GM23338 (cell line): ENCODE results near the gene LINGO1. TPM values are rescaled to one million over a fixed set of nuclear protein-coding genes. Genes with fewer than 3 reads are reported as not detected.

Experiments used
- ATAC-seq: fragments of 200-7000 bp; cut with Tn5 transposase; 3 replicates; pipeline ENCODE4 v1.9.1; 2020
- DNase-seq: peaks from one replicate; pipeline ENCODE4 v3.0.0-alpha.2; 2015; ENCODE audit warnings: low spot score
- H2AFZ ChIP-seq: fragments of 200-600 bp; sonication (generic); 2 replicates; pipeline ENCODE4 v1.8.0; 2016; ENCODE audit warnings: antibody characterized with exemption, mild to moderate bottlenecking, moderate library complexity
- H3F3A ChIP-seq: fragments of 200-600 bp; sonication (generic); replicated peaks from 2 replicates; pipeline ENCODE4 v1.8.0; 2017; ENCODE audit warnings: antibody characterized with exemption, mixed run types, low read depth
- H3K27ac ChIP-seq: fragments of 200-600 bp; sonication (generic); 2 replicates; pipeline ENCODE4 v1.6.1; 2016; ENCODE audit warnings: low read depth
- H3K27me3 ChIP-seq: fragments of 200-600 bp; sonication (generic); 2 replicates; pipeline ENCODE4 v1.8.0; 2016; ENCODE audit warnings: mild to moderate bottlenecking, mixed run types, moderate library complexity; ENCODE audit not compliant: insufficient read depth
- H3K36me3 ChIP-seq: fragments of 200-600 bp; sonication (generic); 2 replicates; pipeline ENCODE4 v1.8.0; 2016; ENCODE audit warnings: mild to moderate bottlenecking; ENCODE audit not compliant: insufficient read depth
- H3K4me1 ChIP-seq: fragments of 200-600 bp; sonication (generic); 2 replicates; pipeline ENCODE4 v1.8.0; 2016; ENCODE audit warnings: mild to moderate bottlenecking, moderate library complexity; ENCODE audit not compliant: insufficient read depth
- H3K4me2 ChIP-seq: fragments of 200-600 bp; sonication (generic); 2 replicates; pipeline ENCODE4 v1.7.1; 2017; ENCODE audit warnings: mixed run types
- H3K4me3 ChIP-seq: fragments of 200-600 bp; sonication (generic); 2 replicates; pipeline ENCODE4 v1.6.1; 2016; ENCODE audit warnings: mixed run types
- H3K79me2 ChIP-seq: fragments of 200-600 bp; sonication (generic); replicated peaks from 2 replicates; pipeline ENCODE4 v1.8.0; 2017; ENCODE audit warnings: mild to moderate bottlenecking; ENCODE audit not compliant: insufficient read depth
- H3K9me2 ChIP-seq: fragments of 200-600 bp; sonication (generic); 2 replicates; pipeline ENCODE4 v1.8.0; 2017; ENCODE audit not compliant: insufficient read depth
- H4K20me1 ChIP-seq: fragments of 200-600 bp; sonication (generic); replicated peaks from 2 replicates; pipeline ENCODE4 v1.8.0; 2017; ENCODE audit warnings: mild to moderate bottlenecking; ENCODE audit not compliant: insufficient read depth
- H3K27ac Mint-ChIP-seq: 2 replicates; pipeline ENCODE4 v1.8.0; 2020; ENCODE audit warnings: inconsistent platforms, mild to moderate bottlenecking, moderate library complexity, mixed read lengths
- H3K27me3 Mint-ChIP-seq: 3 replicates; pipeline ENCODE4 v1.8.0; 2022; ENCODE audit warnings: low read depth, mild to moderate bottlenecking, moderate library complexity, mixed read lengths, inconsistent platforms; ENCODE audit not compliant: insufficient read depth, poor library complexity
- H3K36me3 Mint-ChIP-seq: 3 replicates; pipeline ENCODE4 v1.8.0; 2021; ENCODE audit warnings: low read depth, mild to moderate bottlenecking, inconsistent platforms, moderate library complexity, mixed read lengths
- H3K4me1 Mint-ChIP-seq: 3 replicates; pipeline ENCODE4 v1.8.0; 2020; ENCODE audit warnings: mild to moderate bottlenecking, inconsistent platforms, mixed read lengths
- H3K4me3 Mint-ChIP-seq: 3 replicates; pipeline ENCODE4 v1.8.0; 2021; ENCODE audit warnings: moderate library complexity, mild to moderate bottlenecking, inconsistent platforms, mixed read lengths
- H3K9me3 Mint-ChIP-seq: 3 replicates; pipeline ENCODE4 v1.8.0; 2020; ENCODE audit warnings: moderate library complexity, mild to moderate bottlenecking, inconsistent platforms, mixed read lengths
- CREB1 ChIP-seq: fragments of 250-450 bp; sonication (Bioruptor Pico); IDR thresholded peaks from 2 replicates; pipeline ENCODE4 v1.5.0; 2020; ENCODE audit warnings: low read depth, mild to moderate bottlenecking, moderate library complexity
- CTCF ChIP-seq, 2 experiments: fragments of 200-600 bp in 1 of 2; sonication (generic) in 1 of 2; conservative IDR thresholded peaks; 2 replicates each; pipeline versions ENCODE4 v1.5.1 to v1.6.1; 2016 to 2017; ENCODE audit warnings: antibody characterized with exemption in 2 of 2, low read depth in 2 of 2, mild to moderate bottlenecking in 2 of 2, moderate library complexity in 1 of 2
- ETS1 ChIP-seq: IDR thresholded peaks from 2 replicates; pipeline ENCODE4 v1.6.1; 2016; ENCODE audit warnings: antibody characterized with exemption
- EZH2 ChIP-seq: fragments of 200-600 bp; sonication (generic); IDR thresholded peaks from one replicate; pipeline ENCODE4 v1.8.0; 2017; ENCODE audit warnings: antibody characterized with exemption, mild to moderate bottlenecking, low read depth; ENCODE audit not compliant: unreplicated experiment
- EZH2phosphoT487 ChIP-seq: fragments of 200-600 bp; sonication (generic); IDR thresholded peaks from one replicate; pipeline ENCODE4 v1.8.1; 2018; ENCODE audit warnings: antibody characterized with exemption; ENCODE audit not compliant: unreplicated experiment
- JUNB ChIP-seq: IDR thresholded peaks from one replicate; pipeline ENCODE4 v1.6.1; 2016; ENCODE audit warnings: antibody characterized with exemption; ENCODE audit not compliant: unreplicated experiment
- NANOG ChIP-seq: IDR thresholded peaks from 2 replicates; pipeline ENCODE4 v1.6.1; 2016; ENCODE audit warnings: antibody characterized with exemption, borderline replicate concordance
- POLR2AphosphoS5 ChIP-seq: IDR thresholded peaks from 2 replicates; pipeline ENCODE4 v1.6.1; 2016; ENCODE audit warnings: antibody characterized with exemption, low read depth
- REST ChIP-seq: IDR thresholded peaks from one replicate; pipeline ENCODE4 v1.6.1; 2018; ENCODE audit warnings: antibody characterized with exemption; ENCODE audit not compliant: unreplicated experiment
- STAT1 ChIP-seq: IDR thresholded peaks from one replicate; pipeline ENCODE4 v1.6.1; 2016; ENCODE audit warnings: antibody characterized with exemption; ENCODE audit not compliant: unreplicated experiment
- ZNF114 ChIP-seq: fragments of 250-450 bp; sonication (Bioruptor Pico); IDR thresholded peaks from 2 replicates; pipeline ENCODE4 v1.5.0; 2020; ENCODE audit warnings: mild to moderate bottlenecking, moderate library complexity
- ZNF331 ChIP-seq: fragments of 250-450 bp; sonication (Bioruptor Pico); IDR thresholded peaks from 2 replicates; pipeline ENCODE4 v1.5.0; 2020; ENCODE audit warnings: low read depth, mild to moderate bottlenecking, moderate library complexity
- ZNF462 ChIP-seq: fragments of 250-450 bp; sonication (Bioruptor Pico); IDR thresholded peaks from 2 replicates; pipeline ENCODE4 v1.5.0; 2020; ENCODE audit warnings: mild to moderate bottlenecking, moderate library complexity
- polyA plus RNA-seq: library from polyadenylated mRNA; unstranded; fragments of >200 nt; fragmentation: Nextera tagmentation; extraction: Ambion mirVana; gene quantifications from 2 replicates; pipeline ENCODE4 v1.2.1, GENCODE V29; 2016
- total RNA-seq: library from RNA; depleted of rRNA; stranded (reverse); fragments of >200 nt; shearing (Covaris generic); gene quantifications from 2 replicates; pipeline ENCODE4 v1.2.3, GENCODE V29; 2014

The LINGO1 gene
- total and polyA plus RNA-seq, 2 experiments from 2014 or later: 16.9 to 63.1 TPM

GRCh38 chr15:77588126-77588525, 44.6 kb downstream of the LINGO1 start:
- Histone ChIP-seq H3K9me2 (no peaks in the 10 kb centered on the region), H3K4me2 (no peak overlapping the region), H3K36me3 (no peaks in the 10 kb centered on the region), H2AFZ (no peak overlapping the region), H3K4me1 (peaks cover 6% of the 10 kb centered on the region; the same call in 1 of the 2 replicates), H3K27me3 (no peaks in the 10 kb centered on the region), H3F3A (no peaks in the 10 kb centered on the region), H3K27ac (no peak overlapping the region), H3K4me3 (no peak overlapping the region), H4K20me1 (no peaks in the 10 kb centered on the region), H3K79me2 (no peaks in the 10 kb centered on the region)
- no peak for TF ChIP-seq ETS1
- no peak for TF ChIP-seq CREB1
- TF ChIP-seq POLR2AphosphoS5: no peak
- no peak for TF ChIP-seq EZH2phosphoT487
- no peak for TF ChIP-seq REST
- TF ChIP-seq NANOG: no peak
- TF ChIP-seq JUNB: no peak
- TF ChIP-seq CTCF (conservative IDR thresholded peaks at IDR 0.05; ENCODE audit: low read depth in 2 of 2): no peak
- TF ChIP-seq ZNF114: no peak
- TF ChIP-seq EZH2: no peak
- TF ChIP-seq ZNF331 (CRISPR knock-in tag): no peak
- TF ChIP-seq ZNF462: no peak
- TF ChIP-seq STAT1: no peak
- H3K9me3 Mint-ChIP-seq: no peaks in the 10 kb centered on the region
- H3K36me3 Mint-ChIP-seq: no peaks in the 10 kb centered on the region; the same call in 2 of the 3 replicates
- no peak for DNase-seq
- peaks cover 16% of the 10 kb centered on the region for H3K27me3 Mint-ChIP-seq
- H3K4me1 Mint-ChIP-seq: peaks cover 23% of the 10 kb centered on the region
- H3K27ac Mint-ChIP-seq: no peak overlapping the region
- ATAC-seq: no peak
- H3K4me3 Mint-ChIP-seq: no peak overlapping the region
